Measurements from ENCODE around the gene RGL1. TPM values are rescaled to one million over a fixed set of nuclear protein-coding genes. Genes with fewer than 3 reads are reported as not detected.
A peak's percentile ranks its signal among the peaks of the same experiment; 100 is the strongest.

The RGL1 gene
- total RNA-seq, 1 donor from 2014 or later: 3.2 TPM

DNA sequence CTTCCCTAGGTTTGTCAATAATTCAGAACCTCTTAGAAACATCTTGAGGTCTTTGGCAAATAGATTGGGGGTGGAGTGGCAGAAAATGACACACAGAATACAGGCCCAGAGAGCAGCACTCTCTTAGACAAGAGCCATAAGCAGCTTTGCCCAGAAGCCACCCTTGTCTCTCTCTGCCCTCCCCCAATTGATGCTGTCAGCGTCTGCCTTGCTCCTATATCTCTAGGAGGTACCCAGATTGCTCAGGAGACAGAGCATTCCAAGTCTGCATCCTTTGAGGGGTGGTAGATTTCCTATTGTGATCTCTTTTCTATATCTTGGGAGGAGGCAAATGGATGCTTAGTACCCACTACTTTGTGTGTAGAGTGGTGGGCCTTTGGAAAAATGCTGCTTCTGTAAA is 1.8 kb downstream of the RGL1 start:
- no peak for DNase-seq (ENCODE audit: low read depth)
- Histone ChIP-seq H3K36me3 (ENCODE audit: control insufficient read depth, insufficient read depth, low read length) (no peaks in the 10 kb centered on the region), H3K4me3 (ENCODE audit: low read depth, low read length) (no peak overlapping the region), H3K27me3 (ENCODE audit: control insufficient read depth, insufficient read depth, low read length) (no peaks in the 10 kb centered on the region)
- TF ChIP-seq, protein P1, sequence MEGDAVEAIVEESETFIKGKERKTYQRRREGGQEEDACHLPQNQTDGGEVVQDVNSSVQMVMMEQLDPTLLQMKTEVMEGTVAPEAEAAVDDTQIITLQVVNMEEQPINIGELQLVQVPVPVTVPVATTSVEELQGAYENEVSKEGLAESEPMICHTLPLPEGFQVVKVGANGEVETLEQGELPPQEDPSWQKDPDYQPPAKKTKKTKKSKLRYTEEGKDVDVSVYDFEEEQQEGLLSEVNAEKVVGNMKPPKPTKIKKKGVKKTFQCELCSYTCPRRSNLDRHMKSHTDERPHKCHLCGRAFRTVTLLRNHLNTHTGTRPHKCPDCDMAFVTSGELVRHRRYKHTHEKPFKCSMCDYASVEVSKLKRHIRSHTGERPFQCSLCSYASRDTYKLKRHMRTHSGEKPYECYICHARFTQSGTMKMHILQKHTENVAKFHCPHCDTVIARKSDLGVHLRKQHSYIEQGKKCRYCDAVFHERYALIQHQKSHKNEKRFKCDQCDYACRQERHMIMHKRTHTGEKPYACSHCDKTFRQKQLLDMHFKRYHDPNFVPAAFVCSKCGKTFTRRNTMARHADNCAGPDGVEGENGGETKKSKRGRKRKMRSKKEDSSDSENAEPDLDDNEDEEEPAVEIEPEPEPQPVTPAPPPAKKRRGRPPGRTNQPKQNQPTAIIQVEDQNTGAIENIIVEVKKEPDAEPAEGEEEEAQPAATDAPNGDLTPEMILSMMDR (IDR thresholded peaks at IDR 0.05; ENCODE audit: insufficient read depth, low read length, poor library complexity, severe bottlenecking): no peak

DNA sequence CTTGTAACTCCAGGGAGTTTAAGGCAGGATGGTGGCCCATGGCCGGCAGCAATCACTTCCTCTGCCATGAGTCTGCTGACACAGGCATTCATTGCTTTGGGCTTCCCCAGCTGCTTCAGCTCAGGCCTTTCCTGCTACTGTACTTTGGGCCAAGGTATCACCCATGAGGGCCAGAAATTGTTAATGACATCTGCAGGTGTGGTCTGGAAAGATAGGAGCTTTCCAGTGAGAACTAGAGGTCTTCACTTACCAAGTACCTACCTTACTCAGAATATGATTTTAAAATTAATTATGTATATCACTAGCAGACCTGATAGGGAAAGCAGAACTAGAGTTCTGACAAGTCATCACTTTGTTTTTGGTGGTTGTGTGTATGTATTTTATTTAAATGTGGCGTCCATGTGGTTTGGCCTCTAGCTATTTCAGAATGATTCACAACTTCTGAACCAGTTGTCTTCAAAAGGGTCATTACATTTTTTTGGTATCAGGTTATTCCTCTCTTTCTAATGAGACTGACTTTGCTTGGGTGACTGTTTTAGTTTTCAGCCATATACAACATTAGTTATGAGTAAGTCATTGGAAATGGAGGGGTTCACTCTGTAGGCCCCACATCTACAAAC is 2.7 kb downstream of the RGL1 start:
- peak; percentile 19 for DNase-seq (ENCODE audit: low read depth)
- Histone ChIP-seq H3K27me3 (ENCODE audit: control insufficient read depth, insufficient read depth, low read length) (no peaks in the 10 kb centered on the region), H3K36me3 (ENCODE audit: control insufficient read depth, insufficient read depth, low read length) (no peaks in the 10 kb centered on the region), H3K4me3 (ENCODE audit: low read depth, low read length) (no peak overlapping the region)
- TF ChIP-seq, protein P1 (IDR thresholded peaks at IDR 0.05; ENCODE audit: insufficient read depth, low read length, poor library complexity, severe bottlenecking): no peak

DNA sequence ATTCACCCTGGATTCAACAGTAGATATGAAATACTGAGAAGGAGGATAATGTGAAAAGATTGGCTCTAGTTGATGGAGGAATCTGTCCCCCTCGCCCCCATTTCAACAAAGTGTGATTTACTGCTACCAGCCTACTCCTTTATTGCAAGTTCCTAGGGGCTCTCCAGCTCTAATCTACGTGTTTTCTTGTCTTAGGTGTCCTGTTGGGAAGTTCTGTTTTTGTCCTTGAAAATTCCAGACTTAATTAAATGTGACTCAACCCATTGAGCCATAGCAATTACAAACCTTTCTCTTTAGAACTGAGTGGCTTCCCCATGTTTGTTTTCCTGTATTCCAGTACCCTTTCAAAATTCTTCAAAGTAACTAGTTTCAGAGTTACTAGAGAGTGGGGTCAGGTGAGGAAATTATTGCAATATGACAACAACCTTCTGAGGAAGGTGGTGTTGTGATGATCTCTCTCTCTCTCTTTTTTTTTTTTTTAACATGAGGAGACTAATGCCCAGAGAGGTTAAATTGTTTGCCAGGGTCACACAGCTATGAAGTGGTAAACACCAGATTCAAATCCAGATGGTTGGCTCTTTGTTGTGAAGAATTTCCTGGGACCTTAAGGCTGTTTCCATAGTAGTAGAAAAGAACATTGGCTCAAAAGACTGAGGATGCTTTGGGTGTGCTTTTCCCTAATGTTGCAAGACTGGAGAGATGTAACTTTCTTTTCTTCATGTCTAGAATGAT is 3.5 kb downstream of the RGL1 start:
- no peak for DNase-seq (ENCODE audit: low read depth)
- H3K4me3 ChIP-seq (ENCODE audit: low read depth, low read length): no peak overlapping the region
- no peaks in the 10 kb centered on the region for H3K27me3 ChIP-seq (ENCODE audit: control insufficient read depth, insufficient read depth, low read length)
- no peaks in the 10 kb centered on the region for H3K36me3 ChIP-seq (ENCODE audit: control insufficient read depth, insufficient read depth, low read length)
- TF ChIP-seq, protein P1 (IDR thresholded peaks at IDR 0.05; ENCODE audit: insufficient read depth, low read length, poor library complexity, severe bottlenecking): no peak

DNA sequence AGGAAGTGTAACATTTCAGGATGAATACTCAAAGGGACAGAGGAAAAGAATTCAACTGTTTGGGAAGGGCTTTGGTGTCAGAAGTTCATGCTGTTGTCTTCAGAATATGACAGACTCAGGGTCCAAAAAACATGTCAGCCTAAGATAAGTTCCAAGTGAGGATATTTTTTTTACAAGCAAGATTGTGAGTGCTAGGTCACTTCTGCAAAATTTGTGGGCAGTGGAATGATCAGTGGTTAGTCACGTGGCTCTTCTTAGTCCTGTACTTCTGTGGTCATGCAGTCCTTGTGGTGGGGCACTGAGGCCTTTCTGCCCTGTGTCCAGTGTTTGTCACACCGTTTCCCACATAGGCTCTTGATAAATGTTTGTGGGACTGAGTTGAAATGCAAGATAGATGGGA is 5.2 kb downstream of the RGL1 start:
- H3K36me3 ChIP-seq (ENCODE audit: control insufficient read depth, insufficient read depth, low read length): no peaks in the 10 kb centered on the region
- DNase-seq (ENCODE audit: low read depth): no peak
- no peaks in the 10 kb centered on the region for H3K27me3 ChIP-seq (ENCODE audit: control insufficient read depth, insufficient read depth, low read length)
- no peak overlapping the region for H3K4me3 ChIP-seq (ENCODE audit: low read depth, low read length)
- TF ChIP-seq, protein P1 (IDR thresholded peaks at IDR 0.05; ENCODE audit: insufficient read depth, low read length, poor library complexity, severe bottlenecking): no peak

DNA sequence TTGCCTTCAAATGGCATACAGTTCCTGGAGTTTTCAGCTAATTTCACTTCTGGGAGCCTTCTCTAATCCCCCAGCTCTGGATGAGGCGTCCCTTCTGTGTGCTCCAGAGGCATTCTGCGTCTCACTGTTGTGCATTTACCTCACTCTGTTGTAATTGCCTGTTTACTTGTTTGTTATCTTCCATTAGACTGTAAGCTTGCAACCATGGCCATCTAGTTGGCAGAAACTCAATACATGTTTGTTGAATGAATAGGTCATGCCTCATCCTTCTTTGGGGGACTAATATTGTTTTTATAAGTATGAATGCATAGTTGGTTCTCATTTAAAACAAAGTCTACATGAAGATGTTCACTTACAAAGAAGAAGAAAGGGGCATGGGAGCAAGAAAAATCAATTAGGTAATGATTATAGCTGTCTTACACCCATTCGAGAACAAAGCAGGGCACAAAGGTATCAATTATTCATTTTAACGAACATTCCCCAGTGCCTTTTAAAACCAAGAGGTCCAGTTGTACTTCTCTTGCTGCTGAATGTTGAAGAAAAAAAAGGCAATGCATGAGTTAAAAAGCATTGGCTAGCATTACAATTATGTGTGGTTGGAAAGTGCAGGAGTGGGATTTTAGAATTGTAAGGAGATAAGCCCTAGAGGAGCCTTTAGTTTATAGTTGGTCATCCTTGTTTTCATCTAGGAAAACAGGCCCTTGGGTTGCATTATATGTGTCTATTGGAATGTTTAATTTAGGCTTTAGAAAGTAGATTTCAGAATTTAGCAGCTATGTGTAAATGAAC is 6.0 kb downstream of the RGL1 start:
- Histone ChIP-seq H3K36me3 (ENCODE audit: control insufficient read depth, insufficient read depth, low read length) (no peaks in the 10 kb centered on the region), H3K27me3 (ENCODE audit: control insufficient read depth, insufficient read depth, low read length) (no peaks in the 10 kb centered on the region), H3K4me3 (ENCODE audit: low read depth, low read length) (no peak overlapping the region)
- DNase-seq (ENCODE audit: low read depth): no peak
- TF ChIP-seq, protein P1 (IDR thresholded peaks at IDR 0.05; ENCODE audit: insufficient read depth, low read length, poor library complexity, severe bottlenecking): no peak
